Measurements from ENCODE around the gene GIMAP2. TPM values are rescaled to one million over a fixed set of nuclear protein-coding genes. Genes with fewer than 3 reads are reported as not detected.
A peak's percentile ranks its signal among the peaks of the same experiment; 100 is the strongest.

Gene GIMAP2
- total RNA-seq, 4 donors from 2014 or later: 0.72 to 12.4 (median 5.6) TPM

DNA sequence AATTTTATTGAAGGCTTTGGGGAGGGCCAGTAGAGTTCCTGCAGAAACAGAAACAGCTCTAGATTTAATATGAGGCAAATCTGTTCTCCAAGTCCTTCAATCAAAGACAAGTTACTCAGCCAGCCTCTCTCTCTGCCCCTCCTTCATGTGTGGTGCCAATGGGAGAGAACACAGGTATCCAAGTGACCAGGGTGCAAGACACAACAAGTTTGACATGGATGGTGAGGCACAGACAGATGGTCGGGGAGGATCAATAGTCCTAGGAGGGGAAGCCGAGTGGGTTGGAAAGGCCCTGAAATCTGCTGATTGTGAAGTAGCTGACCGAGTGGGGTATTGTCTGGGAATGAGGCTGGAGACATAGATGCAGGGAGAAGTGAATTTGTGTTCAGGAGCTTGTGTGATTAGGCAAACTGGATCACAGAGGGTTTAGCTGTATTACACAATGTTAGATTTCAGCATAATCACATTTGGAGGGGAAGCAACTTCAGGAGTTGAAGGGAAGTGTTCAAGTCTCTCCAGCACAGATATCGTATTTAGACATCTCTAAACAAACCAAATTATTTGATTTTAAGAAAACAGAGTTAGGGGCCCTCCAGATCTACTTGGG, 32.4 kb downstream of the GIMAP2 start:
- TF ChIP-seq CTCF (IDR thresholded peaks at IDR 0.05) (no peak), POLR2A (IDR thresholded peaks at IDR 0.05) (no peak)
- no peak for DNase-seq
- Histone ChIP-seq H3K36me3 (peaks cover 0 to 24% (median 0%) of the 10 kb centered on the region in 3 donors), H3K9me3 (peaks cover 0 to 3% (median 0%) of the 10 kb centered on the region in 3 donors), H3K4me3 (peak overlapping the region; percentile 6 to 62 (median 41)), H3K27me3 (no peaks in the 10 kb centered on the region), H3K4me1 (peaks cover 0 to 30% (median 3%) of the 10 kb centered on the region in 3 donors), H3K27ac (peak overlapping the region; percentile 31 to 76 (median 62))
- WGBS, 2 donors: 24 to 48% methylated on average over 4 of the region's 4 CpGs
- intact Hi-C loops (cut with DNase I): no loop called here

- no peaks in the 10 kb centered on the region for H3K27me3 ChIP-seq
- 64 to 75% methylated on average over 4 of the region's 4 CpGs for WGBS, 2 donors
- no peaks in the 10 kb centered on the region for H3K9me3 ChIP-seq
- no peak overlapping the region for H3K4me3 ChIP-seq
- TF ChIP-seq POLR2A (IDR thresholded peaks at IDR 0.05): no peak
- TF ChIP-seq CTCF (IDR thresholded peaks at IDR 0.05): no peak
- no peak for DNase-seq
- H3K36me3 ChIP-seq: peaks cover 0 to 24% (median 0%) of the 10 kb centered on the region in 3 donors
- intact Hi-C loops (cut with DNase I): no loop called here
- H3K4me1 ChIP-seq: peaks cover 0 to 30% (median 3%) of the 10 kb centered on the region in 3 donors
- H3K27ac ChIP-seq: no peak overlapping the region
These were observed 33.9 kb downstream of the GIMAP2 start for GRCh38 chr7:150719436-150719835.

- no peaks in the 10 kb centered on the region for H3K9me3 ChIP-seq
- no peaks in the 10 kb centered on the region for H3K27me3 ChIP-seq
- no peak overlapping the region for H3K27ac ChIP-seq
- H3K4me3 ChIP-seq: peak overlapping the region in 1 of 4 donors; percentile 8
- peaks cover 0 to 29% (median 3%) of the 10 kb centered on the region in 3 donors for H3K4me1 ChIP-seq
- TF ChIP-seq CTCF (IDR thresholded peaks at IDR 0.05): no peak
- TF ChIP-seq POLR2A (IDR thresholded peaks at IDR 0.05): no peak
- no peak for DNase-seq
- peaks cover 0 to 24% (median 0%) of the 10 kb centered on the region in 3 donors for H3K36me3 ChIP-seq
- intact Hi-C loops (cut with DNase I): no loop called here
- WGBS, 2 donors: 82 to 89% methylated on average over 7 to 19 of the region's 52 CpGs
These were observed 34.7 kb downstream of the GIMAP2 start for GRCh38 chr7:150719960-150720891.

DNA sequence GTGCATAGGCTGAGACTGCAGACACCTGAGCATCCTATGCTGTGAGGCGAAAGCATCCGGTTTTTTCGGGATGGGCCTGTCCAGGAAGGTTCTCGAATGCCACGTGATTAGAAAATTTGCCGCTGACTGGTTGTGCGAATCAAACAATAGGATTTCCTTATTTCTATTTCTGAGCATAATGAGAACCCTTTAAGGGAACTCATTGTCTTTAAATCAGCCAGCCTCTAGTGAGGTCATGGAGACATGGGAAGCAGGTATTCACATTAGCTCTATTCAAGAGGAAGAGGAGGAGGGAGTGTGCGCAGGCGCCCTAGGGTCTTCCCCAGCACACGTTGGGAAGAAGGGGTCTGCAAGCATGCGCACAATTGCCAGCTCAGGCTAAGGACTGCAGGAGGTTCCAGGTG, 36.5 kb downstream of the GIMAP2 start:
- WGBS, 2 donors: 78 to 83% methylated on average over 11 of the region's 11 CpGs
- DNase-seq: no peak
- no peaks in the 10 kb centered on the region for H3K9me3 ChIP-seq
- intact Hi-C loops (cut with DNase I): no loop called here
- H3K27me3 ChIP-seq: no peaks in the 10 kb centered on the region
- peak overlapping the region in 1 of 4 donors; percentile 56 for H3K27ac ChIP-seq
- no peak overlapping the region for H3K4me3 ChIP-seq
- no peak for TF ChIP-seq POLR2A (IDR thresholded peaks at IDR 0.05)
- TF ChIP-seq CTCF (IDR thresholded peaks at IDR 0.05): no peak
- peaks cover 0 to 22% (median 3%) of the 10 kb centered on the region in 3 donors for H3K4me1 ChIP-seq
- H3K36me3 ChIP-seq: peaks cover 0 to 24% (median 0%) of the 10 kb centered on the region in 3 donors
